ENCODE data around the gene KHSRP. TPM values are rescaled to one million over a fixed set of nuclear protein-coding genes. Genes with fewer than 3 reads are reported as not detected.

KHSRP gene
- total RNA-seq, 1 experiment from 2014 or later = 373 TPM

GRCh38 chr19:6421075-6422014 lies 3.3 kb downstream of the KHSRP start:
- intact Hi-C loops (cut with micrococcal nuclease) = no loop called here
- no peak for TF ChIP-seq EZH2 (IDR thresholded peaks at IDR 0.05; ENCODE audit: low read length, unreplicated experiment)
- no peak for TF ChIP-seq EZH2phosphoT487 (IDR thresholded peaks at IDR 0.05; ENCODE audit: borderline replicate concordance, low read length)
- TF ChIP-seq CTCF (conservative IDR thresholded peaks at IDR 0.05; ENCODE audit: low read depth, low read length) = no peak
- Histone ChIP-seq H2AFZ (ENCODE audit: low read length) (no peak overlapping the region), H3K27me3 (ENCODE audit: low read length) (no peaks in the 10 kb centered on the region), H3K4me1 (ENCODE audit: insufficient read depth, low read length) (peaks cover 17% of the 10 kb centered on the region; the same call in 1 of the 2 replicates), H3K9ac (ENCODE audit: low read length) (no peak overlapping the region), H3K36me3 (ENCODE audit: low read depth, low read length) (peaks cover 62% of the 10 kb centered on the region), H3K27ac (ENCODE audit: low read length) (no peak overlapping the region), H3K9me2 (replicated peaks; ENCODE audit: low read length) (no peaks in the 10 kb centered on the region), H4K20me1 (ENCODE audit: low read length) (peaks cover 61% of the 10 kb centered on the region), H3K9me3 (ENCODE audit: low read length) (no peaks in the 10 kb centered on the region), H3K79me2 (ENCODE audit: low read length) (peaks cover 53% of the 10 kb centered on the region), H3F3A (ENCODE audit: low read length, unreplicated experiment) (no peaks in the 10 kb centered on the region), H3K4me3 (ENCODE audit: low read length) (no peak overlapping the region), H3K4me2 (ENCODE audit: low read length) (no peak overlapping the region)
- no TSS peak for BruUV-seq (replicated peaks)
- ChIA-PET CTCF (interaction anchor here (0.5 kb wide), 1 partner anchor 648 kb away, joined by 3 read pairs; the partner anchor contains the start of gene ZNF557), POLR2A (ENCODE audit: unreplicated experiment) (no interaction called here)
- no peak for DNase-seq
- no peak for ATAC-seq

GRCh38 chr19:6418562-6418932 lies 6.1 kb downstream of the KHSRP start:
- no peak for ATAC-seq
- Histone ChIP-seq H2AFZ (ENCODE audit: low read length) (no peak overlapping the region), H3K79me2 (ENCODE audit: low read length) (peaks cover 47% of the 10 kb centered on the region), H3K9me2 (replicated peaks; ENCODE audit: low read length) (no peaks in the 10 kb centered on the region), H3K4me2 (ENCODE audit: low read length) (no peak overlapping the region), H3K9me3 (ENCODE audit: low read length) (no peaks in the 10 kb centered on the region), H3K27me3 (ENCODE audit: low read length) (no peaks in the 10 kb centered on the region), H3K9ac (ENCODE audit: low read length) (no peak overlapping the region), H4K20me1 (ENCODE audit: low read length) (peaks cover 56% of the 10 kb centered on the region), H3K36me3 (ENCODE audit: low read depth, low read length) (peaks cover 85% of the 10 kb centered on the region), H3K4me3 (ENCODE audit: low read length) (no peak overlapping the region), H3K27ac (ENCODE audit: low read length) (no peak overlapping the region), H3K4me1 (ENCODE audit: insufficient read depth, low read length) (peaks cover 12% of the 10 kb centered on the region; the same call in 1 of the 2 replicates), H3F3A (ENCODE audit: low read length, unreplicated experiment) (no peaks in the 10 kb centered on the region)
- intact Hi-C loops (cut with micrococcal nuclease) = no loop called here
- BruUV-seq (replicated peaks) = no TSS peak
- no peak for TF ChIP-seq CTCF (conservative IDR thresholded peaks at IDR 0.05; ENCODE audit: low read depth, low read length)
- TF ChIP-seq EZH2phosphoT487 (IDR thresholded peaks at IDR 0.05; ENCODE audit: borderline replicate concordance, low read length) = no peak
- no peak for TF ChIP-seq EZH2 (IDR thresholded peaks at IDR 0.05; ENCODE audit: low read length, unreplicated experiment)
- POLR2A ChIA-PET (ENCODE audit: unreplicated experiment) = no interaction called here
- CTCF ChIA-PET = no interaction called here
- DNase-seq = no peak
